ENCODE measurements around the gene LIPG. TPM values are rescaled to one million over a fixed set of nuclear protein-coding genes. Genes with fewer than 3 reads are reported as not detected.

The LIPG gene
- polyA plus RNA-seq, 3 donors from 2014 or later, result not detected

Other genes starting within 250 kb of the LIPG start
- 10 to 100 TPM; 29.6 to 51.1 (median 31.2) TPM for gene DYM, start 101.4 kb upstream of the LIPG start, polyA plus RNA-seq
- 100 to 1,000 TPM; 106 to 170 (median 122) TPM for gene C18orf32, start 74.8 kb upstream of the LIPG start, polyA plus RNA-seq
- 1,000 to 10,000 TPM in 1 of 3 donors, 100 to 1,000 TPM in 2; 713 to 1,228 (median 972) TPM for gene RPL17, start 69.6 kb upstream of the LIPG start, polyA plus RNA-seq

All from immature natural killer cell (primary cell).